GM20000 (cell line): ENCODE data around the gene IGFL3.

Experiments
- DNase-seq: peaks from one replicate; pipeline ENCODE4 v3.0.0; 2012; ENCODE audit warnings: low spot score
- TF ChIP-seq, protein P1 (sequence below): IDR thresholded peaks from 2 replicates; pipeline ENCODE4 v1.5.1; 2012; ENCODE audit warnings: mild to moderate bottlenecking, control low read depth; ENCODE audit errors: extremely low read depth, missing control alignments

IGFL3 gene

DNA sequence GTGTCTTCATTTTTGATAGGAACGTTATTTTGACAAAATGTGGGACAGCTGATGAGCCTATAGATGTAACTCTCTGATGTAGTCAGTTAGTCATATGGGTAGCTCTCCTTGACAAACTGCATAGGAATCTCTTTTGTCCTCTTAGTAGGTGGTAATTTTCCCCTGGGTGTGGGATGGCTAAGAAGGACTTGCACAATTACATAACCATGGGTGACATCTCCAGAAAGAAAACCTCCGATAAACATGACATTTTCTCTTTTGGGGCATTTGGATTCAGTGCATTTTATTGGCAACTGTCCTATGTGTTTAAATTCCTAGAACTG lies 41.8 kb downstream of the IGFL3 start:
- TF ChIP-seq, protein P1, sequence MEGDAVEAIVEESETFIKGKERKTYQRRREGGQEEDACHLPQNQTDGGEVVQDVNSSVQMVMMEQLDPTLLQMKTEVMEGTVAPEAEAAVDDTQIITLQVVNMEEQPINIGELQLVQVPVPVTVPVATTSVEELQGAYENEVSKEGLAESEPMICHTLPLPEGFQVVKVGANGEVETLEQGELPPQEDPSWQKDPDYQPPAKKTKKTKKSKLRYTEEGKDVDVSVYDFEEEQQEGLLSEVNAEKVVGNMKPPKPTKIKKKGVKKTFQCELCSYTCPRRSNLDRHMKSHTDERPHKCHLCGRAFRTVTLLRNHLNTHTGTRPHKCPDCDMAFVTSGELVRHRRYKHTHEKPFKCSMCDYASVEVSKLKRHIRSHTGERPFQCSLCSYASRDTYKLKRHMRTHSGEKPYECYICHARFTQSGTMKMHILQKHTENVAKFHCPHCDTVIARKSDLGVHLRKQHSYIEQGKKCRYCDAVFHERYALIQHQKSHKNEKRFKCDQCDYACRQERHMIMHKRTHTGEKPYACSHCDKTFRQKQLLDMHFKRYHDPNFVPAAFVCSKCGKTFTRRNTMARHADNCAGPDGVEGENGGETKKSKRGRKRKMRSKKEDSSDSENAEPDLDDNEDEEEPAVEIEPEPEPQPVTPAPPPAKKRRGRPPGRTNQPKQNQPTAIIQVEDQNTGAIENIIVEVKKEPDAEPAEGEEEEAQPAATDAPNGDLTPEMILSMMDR, result no peak
- no peak for DNase-seq

DNA sequence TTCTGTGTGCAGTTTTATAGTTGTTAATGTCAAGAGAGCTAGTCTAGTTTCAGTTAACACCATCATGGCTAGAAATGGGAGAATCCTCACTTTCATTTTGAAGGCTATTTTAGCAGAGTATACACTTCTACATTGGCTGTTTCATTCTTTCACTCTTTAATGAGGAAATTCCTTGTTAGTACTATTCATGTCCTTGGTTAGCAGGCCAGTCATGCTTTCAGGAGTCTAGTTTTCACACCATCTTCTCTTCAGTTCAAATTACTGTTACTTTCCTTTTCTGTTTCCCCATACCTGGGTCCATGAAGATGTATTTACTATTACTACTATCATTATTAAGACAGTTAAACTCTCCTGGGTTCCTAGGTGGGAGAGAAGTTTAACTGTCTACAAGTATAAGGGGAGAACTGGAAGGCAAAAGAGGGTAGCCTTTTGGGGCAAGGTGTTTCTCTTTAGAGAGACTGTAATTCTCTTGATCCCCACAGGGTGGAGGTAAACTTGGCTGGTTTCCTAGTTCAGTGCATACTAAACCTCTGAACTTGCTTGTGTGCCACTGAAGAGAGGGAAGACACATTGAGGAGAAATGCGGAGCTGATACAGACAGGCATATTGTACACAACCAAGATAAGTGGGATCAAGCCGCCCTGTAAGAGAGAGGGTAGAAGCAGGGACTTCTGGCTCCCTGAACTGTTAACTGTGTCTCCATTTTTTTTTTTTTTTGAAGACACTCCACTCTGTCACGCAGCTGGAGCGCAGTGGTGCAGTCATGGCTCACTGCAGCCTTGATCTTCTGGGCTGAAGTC lies 42.4 kb downstream of the IGFL3 start:
- TF ChIP-seq, protein P1, result peak; percentile 40
- DNase-seq, result peak; percentile 63

DNA sequence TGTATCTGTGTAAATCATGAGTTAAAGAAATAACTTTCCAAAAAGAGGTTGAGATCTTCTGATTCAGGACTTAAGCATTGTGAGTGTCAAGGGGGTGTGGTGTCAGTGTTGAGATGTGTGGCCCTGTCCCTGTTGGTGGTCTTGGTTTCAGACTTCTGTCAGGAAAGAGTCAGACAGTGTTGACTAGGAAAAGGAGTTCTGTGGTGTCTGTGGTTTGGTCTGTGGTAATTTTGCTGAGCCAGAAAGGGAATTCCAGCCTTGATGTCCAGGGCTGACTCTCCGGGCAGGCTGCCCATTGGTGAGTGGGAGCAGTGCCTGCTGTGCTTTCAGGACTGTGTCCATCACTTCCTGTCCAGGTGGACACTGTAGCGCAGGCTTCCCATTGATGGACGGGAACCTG lies 43.9 kb downstream of the IGFL3 start:
- DNase-seq, result no peak
- TF ChIP-seq, protein P1, result no peak

DNA sequence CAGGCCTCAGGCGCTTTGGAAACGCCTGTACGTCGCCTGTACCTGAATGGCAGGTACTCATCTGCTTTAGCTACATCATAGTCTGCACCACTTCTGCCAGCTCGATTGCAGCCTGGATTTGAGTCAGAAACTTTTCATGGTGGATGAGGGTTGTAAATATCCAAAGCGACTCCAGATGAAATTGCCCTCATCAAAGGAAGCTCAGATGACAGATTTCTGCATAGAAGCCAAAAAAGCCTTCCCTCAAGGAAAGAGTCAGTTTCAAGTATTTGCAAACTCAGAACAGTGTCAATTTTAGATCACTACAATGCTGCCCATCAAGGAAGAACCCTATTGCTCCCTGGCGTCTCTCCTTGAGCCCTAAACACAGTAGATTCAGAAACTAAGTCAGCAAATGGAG lies 44.9 kb downstream of the IGFL3 start:
- TF ChIP-seq, protein P1, result no peak
- no peak for DNase-seq

DNA sequence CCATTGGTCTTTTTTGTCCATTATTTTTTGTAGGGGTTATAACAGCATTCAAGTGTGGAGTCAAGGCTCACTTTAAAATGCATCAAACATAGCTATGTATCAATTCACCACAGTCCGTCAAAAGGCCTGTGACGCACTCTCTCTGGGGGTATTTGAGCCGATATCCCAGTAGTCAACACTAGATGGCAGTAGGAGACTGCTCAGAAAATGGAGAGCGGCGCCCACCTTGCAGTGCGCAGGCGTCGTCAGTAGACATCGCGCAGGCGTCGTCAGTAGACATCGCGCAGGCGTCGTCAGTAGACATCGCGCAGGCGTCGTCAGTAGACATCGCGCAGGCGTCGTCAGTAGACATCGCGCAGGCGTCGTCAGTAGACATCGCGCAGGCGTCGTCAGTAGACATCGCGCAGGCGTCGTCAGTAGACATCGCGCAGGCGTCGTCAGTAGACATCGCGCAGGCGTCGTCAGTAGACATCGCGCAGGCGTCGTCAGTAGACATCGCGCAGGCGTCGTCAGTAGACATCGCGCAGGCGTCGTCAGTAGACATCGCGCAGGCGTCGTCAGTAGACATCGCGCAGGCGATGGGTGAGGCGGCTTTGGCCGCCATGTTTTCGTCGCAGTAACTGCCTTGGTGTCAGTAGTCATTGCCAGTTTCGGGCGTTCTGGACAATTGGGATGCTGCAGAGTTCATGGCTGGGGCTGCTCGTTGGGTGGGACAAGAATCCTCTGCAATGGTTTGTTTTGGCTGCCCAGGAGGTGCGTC lies 45.7 kb downstream of the IGFL3 start:
- peak; percentile 53 for DNase-seq
- TF ChIP-seq, protein P1, result peak; percentile 10

DNA sequence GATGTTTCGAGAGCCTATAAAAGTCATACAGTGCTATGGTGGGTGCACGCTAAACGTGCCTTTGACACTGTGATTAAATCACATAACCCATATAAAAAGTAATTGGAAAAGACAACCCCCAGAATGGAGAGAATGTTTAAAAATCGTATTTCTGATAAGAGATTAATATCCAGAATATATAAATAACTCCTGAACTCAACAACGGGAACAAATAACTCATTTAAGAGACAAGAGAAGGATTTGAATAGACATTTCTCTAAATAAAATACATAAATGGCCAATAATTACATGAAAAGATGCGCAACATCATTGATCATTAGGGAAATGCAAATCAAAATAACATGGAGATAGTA lies 46.7 kb downstream of the IGFL3 start:
- DNase-seq, result no peak
- TF ChIP-seq, protein P1, result no peak

DNA sequence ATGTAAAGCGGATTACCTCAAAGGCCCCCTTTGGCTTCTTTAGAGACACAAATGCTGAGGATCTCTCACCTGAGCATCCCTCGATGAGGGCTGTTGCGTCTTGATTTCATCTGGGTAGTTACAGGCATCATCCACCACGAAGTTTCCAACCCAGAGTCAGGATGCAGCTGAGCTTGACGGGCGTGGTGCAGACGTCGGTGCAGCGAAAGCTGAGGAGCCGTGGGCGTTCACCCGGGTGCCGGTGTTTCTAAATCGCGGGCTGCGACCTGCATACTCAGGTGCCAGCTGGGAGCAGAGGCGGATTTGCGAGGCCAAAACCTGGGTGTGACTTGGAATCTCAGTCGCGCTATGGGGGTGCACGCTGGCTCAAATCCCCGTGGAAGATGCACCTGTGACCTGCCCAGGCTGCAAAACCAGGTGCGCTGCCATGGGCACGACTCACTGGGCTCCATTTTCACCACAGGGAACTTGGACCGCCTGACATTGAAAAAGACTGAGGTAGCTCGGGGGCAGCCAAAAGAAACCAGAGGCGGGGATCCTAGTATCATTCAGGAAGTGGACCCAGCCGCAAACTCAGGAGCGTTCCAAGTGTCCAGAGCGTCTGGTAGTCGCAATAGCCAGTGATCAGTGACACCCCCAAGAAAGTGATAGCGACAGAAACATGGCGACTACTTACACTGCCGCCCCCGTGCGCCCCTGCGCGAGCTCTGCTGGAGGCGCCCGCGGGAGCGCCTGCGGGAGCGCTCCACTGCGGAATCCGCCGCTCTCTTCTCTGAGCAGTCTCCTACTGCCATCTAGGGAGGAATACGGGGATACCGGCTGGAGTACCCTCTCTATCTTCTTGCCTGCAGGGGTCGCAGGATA lies 47.3 kb downstream of the IGFL3 start:
- TF ChIP-seq, protein P1, result peak; percentile 20
- peak; percentile 65 for DNase-seq
